ENCODE results near the gene NHSL2.
"Not testable (repeated sequence)": the region's sequence is repeated elsewhere in the genome, so short reads cannot be mapped to it uniquely, and the experiment has no call there.

Gene NHSL2

GRCh38 chrX:72045552-72046277 is 135.1 kb downstream of the NHSL2 start:
- DNase-seq, result no peak

- DNase-seq, result no peak
Measured at GRCh38 chrX:72046447-72046846, 135.8 kb downstream of the NHSL2 start.

GRCh38 chrX:72048510-72049455 is 138.1 kb downstream of the NHSL2 start:
- no peak for DNase-seq

- no peak for DNase-seq
Measured at GRCh38 chrX:72050011-72050410, 139.4 kb downstream of the NHSL2 start.

DNA sequence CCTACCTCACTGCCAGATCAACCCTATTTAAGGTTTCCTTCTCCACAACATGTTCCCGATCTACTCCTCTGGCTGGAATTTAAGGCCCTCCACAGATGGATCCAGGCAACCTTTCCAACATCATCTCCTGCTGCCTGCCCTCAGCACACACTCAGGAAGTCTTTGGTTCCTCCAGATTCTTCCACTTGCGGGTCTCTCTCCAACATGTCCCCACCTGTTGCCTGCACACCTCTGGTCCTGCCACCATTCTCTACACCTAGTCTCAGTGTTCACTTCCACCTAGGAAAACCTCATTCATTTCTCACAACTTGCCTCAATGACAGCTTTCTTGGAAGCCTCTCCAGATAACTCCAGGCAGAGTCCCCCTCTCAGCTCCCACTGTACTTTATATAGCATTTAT is 140.9 kb downstream of the NHSL2 start:
- no peak for DNase-seq

- no peak for DNase-seq
Measured at GRCh38 chrX:72052415-72053090, 141.9 kb downstream of the NHSL2 start.

GRCh38 chrX:72053508-72053907 is 142.9 kb downstream of the NHSL2 start:
- DNase-seq, result no peak

- no peak for DNase-seq
Measured at GRCh38 chrX:72054779-72055489, 144.3 kb downstream of the NHSL2 start.

DNA sequence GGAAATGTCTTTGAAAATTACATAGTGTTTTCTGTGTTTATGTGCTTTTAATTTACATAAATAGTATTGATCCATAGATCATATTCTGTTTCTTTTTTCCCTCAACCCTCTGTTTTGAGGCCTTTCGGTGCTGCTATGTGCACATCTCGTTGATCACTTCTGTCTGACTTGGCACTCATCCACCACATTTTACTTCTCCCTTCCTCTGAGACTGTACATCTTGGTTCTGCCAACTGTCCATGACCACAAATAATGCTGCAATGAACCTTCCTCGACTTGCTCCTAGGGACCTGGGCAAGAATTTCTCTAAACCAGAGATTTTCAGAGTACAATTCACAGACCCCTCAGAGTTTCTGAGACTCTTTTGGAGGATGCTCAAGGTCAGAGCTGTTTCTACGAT is 146.7 kb downstream of the NHSL2 start:
- DNase-seq, result no peak

DNA sequence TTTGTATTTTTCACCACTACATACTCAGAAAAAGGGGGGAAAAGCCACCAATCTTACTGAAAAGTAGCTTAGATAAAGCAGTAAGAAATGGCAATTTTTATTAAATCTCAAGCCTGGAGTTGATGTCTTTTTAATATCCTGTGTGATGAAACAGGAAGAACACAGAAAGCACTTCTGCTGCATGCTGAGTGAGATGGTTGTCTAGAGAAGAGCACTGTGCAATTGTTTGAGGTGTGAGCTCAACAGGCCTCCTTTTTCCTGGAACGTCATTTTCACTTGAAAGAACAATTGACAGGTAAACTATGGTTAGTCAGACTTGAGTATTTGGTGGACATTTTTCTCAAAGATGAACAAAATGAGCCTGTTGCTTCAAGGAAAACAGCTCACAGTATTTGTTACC is 147.2 kb downstream of the NHSL2 start:
- DNase-seq, result no peak

DNA sequence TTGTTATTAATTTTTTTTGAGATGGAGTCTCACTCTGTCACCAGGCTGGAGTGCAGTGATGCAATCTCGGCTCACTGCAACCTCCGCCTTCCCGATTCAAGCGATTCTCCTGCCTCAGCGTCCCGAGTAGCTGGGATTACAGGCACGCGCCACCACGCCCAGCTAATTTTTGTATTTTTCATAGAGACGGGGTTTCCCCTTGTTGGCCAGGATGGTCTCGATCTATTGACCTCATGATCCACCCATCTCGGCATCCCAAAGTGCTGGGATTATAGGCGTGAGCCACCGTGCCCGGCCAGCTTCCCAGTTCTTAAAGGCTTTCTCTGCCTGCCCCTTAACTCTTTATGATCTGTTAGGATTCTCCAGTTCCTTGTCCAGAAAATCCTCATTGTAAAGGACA is 147.7 kb downstream of the NHSL2 start:
- DNase-seq, result not testable (repeated sequence)

DNA sequence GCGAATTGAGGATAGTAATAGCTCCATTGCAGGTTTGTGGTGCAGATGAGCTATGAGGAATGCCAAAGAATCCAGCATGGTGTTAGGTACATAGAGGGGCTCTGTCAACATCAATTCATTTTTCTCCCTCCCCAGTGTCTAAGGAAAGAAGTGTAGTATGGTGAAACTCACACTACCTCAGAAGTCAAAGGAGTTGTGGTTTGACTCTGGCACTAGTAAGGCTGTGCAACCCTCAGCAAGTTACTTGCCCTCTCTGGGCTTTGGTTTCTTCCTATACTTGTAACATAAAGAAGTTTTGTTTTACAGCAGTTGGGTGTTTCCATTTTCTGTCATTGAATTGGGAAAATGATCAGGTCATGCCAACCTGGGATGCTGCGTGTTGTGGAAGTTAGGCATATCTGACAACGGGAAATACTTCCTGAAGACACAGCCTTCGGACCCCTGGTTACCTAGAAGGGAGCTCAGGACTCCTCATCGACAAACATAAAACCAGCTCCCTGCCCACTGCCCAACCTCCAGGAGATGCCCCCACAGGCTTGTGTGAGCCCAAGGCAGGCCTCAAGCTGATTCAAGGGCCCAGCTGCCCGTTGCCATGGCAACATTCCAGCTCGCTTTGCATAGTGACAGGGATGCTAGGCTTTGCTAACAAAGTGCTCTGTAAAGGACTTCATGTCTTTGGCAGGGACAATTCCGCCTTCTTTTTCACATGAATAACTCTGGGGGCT is 149.7 kb downstream of the NHSL2 start:
- DNase-seq, result no peak

- DNase-seq, result no peak
Measured at GRCh38 chrX:72060921-72061490, 150.4 kb downstream of the NHSL2 start.

DNA sequence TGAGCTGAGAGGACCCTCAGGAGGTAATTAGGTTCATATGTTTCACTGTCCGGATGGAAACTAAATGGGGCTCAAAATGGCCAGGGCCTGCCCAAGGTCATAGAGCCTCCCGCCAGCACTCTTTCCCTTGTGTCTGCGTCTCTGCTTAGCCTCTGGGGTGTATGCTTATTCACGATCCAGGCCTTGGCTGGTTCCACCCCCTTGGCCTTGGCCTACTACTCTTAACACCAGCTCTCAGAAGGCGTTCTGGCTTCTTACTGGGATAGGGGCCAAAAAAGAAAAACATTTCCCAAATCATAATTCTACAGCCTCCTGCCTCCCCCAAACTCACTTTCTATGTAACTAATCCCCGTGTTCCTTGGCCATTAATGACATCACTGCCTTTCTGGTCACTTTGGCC is 152.3 kb downstream of the NHSL2 start:
- DNase-seq, result no peak

DNA sequence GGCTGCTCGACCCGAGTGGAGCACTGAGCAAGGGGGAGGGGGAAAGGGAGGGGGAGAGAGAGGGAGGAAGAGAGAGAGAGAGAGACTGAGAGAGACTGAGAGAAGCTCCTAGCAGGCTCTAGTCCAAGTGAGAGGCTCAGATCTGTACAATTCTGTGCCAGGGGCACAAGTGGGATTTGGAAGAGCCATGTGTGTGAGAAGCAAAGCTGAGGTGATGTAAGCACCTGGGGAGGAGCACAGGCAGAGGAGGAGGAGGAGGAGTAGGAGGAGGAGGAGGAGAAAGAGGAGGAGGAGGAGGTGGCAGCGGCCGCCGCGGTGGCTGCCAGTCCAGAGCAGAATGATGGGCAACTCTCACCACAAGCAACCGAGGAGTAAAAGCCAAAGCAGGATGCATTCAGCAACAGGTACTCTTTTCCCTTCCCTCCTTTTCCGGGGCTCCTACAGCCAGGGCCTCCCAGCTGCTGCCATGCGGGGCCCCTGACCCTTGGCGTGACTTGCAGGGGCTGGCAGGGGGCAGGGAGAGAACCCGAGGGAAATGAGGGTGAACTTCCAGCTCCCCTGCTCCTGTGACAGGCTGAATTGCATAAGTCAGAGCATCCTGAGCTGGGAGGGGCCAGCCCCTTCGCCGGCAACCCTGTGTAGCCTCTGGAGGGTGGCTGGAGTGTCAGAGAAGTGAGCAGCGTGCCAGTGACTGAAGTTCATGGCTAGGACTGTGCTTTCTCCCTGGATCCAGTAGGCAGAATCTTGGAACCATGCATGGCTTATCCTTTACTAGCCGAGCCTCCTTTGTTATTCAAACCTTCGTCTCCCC is 158.9 kb downstream of the NHSL2 start:
- DNase-seq, result no peak

GRCh38 chrX:72071213-72071612 is 160.6 kb downstream of the NHSL2 start:
- DNase-seq, result no peak

DNA sequence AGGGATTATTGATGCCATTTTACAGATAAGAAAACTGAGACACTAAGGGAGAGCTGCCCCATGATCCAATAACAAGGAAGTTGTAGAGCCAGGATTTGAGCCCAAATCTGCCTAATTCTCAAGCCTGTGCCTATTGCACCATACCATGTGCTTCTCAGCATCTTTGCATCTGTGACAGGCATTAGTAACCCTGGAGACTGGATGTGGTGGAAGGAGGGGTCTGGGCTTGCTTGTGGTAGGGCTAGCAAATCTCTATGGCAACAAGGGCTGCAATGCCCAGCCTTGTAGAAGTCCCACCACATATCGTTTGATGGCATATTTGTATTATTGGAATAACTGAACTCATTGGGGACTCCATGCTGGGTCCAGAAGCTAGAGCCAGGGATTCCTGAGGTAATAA is 163.0 kb downstream of the NHSL2 start:
- DNase-seq, result no peak

- DNase-seq, result no peak
Measured at GRCh38 chrX:72078411-72078810, 167.8 kb downstream of the NHSL2 start.

DNA sequence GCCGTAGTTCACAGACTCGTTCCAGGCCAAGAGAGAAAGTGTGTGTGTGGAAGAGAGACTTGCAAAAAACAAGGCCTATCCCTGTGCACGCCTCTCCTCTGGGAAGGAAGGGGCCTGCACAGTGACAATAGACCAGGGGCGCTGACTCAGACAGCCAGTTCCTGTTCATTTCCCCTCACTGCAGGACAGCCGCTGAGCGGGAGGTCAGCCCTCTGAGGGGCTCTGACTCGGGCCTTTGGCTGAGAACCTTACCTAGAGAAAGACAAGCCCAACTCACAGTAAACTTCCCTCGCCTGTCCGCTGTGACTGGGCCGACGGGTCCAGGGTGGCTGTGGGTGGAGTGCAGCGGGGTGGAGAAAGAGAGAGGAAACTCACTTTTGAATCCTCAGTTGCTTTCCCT is 169.0 kb downstream of the NHSL2 start:
- no peak for DNase-seq

GRCh38 chrX:72080150-72080549 is 169.5 kb downstream of the NHSL2 start:
- no peak for DNase-seq

- no peak for DNase-seq
Measured at GRCh38 chrX:72080800-72081199, 170.2 kb downstream of the NHSL2 start.
